NK-92 (cell line): Measurements from ENCODE around the gene EPB41L1.

ENCODE experiments used
- DNase-seq: peaks from one replicate; lab custom pipeline; 2025; ENCODE audit not compliant: unreplicated experiment; lab: John Stamatoyannopoulos, UW

The EPB41L1 gene

GRCh38 chr20:36275441-36276189 is 121.1 kb downstream of the EPB41L1 start:
- no peak for DNase-seq

- DNase-seq, result no peak
These were observed 123.0 kb downstream of the EPB41L1 start for GRCh38 chr20:36277546-36277945.

GRCh38 chr20:36279362-36279761 is 124.8 kb downstream of the EPB41L1 start:
- no peak for DNase-seq

- no peak for DNase-seq
These were observed 125.2 kb downstream of the EPB41L1 start for GRCh38 chr20:36279776-36280175.

- no peak for DNase-seq
These were observed 127.3 kb downstream of the EPB41L1 start for GRCh38 chr20:36281785-36282380.
